Measurements from ENCODE around the gene AK4. TPM values are rescaled to one million over a fixed set of nuclear protein-coding genes. Genes with fewer than 3 reads are reported as not detected.
A peak's percentile ranks its signal among the peaks of the same experiment; 100 is the strongest.

AK4 gene
- total RNA-seq, 2 experiments from 2014 or later = 129 TPM

DNA sequence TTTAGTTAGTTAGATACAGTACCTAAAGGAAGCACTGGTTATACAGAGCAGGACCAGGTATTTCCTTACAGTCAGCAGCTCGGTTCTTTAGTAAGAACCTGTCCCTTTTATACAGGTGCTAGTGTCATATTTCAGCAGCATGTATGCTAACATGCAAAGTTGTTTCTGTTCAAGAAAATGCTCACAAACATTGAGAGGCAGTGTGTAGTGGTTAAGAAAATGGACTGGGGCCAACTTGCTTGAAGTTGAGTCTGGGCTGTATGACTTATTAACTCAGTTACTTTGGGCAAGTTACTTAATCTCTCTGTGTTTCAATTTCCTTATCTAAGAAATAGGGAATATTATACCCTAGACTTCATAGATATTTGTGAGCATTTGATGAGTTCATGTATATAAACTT lies 31.1 kb downstream of the AK4 start:
- Mint-ChIP-seq H3K9me3 (no peaks in the 10 kb centered on the region), H3K4me3 (no peak overlapping the region), H3K36me3 (no peaks in the 10 kb centered on the region), H3K27ac (no peak overlapping the region), H3K27me3 (no peaks in the 10 kb centered on the region), H3K4me1 (peaks cover 4% of the 10 kb centered on the region)
- DNase-seq = no peak

DNA sequence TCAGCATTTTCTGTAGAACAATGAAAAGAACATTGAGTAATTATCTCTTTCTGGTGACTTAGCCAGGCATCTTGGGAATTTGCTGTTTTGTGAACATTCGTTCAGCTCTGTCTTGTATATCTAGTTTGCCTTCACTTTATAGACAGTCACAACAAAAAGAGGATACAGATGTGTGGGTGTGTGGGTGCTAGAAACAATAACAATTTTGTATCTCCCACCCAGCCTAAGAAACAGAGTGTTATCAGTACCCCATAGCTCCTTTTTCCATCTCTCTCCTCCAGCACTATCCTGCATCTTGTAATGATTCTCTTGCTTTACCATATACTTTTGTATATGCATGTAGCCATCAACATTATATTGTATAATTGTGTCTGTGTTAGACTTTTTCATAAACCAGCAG lies 33.0 kb downstream of the AK4 start:
- no peaks in the 10 kb centered on the region for H3K36me3 Mint-ChIP-seq
- H3K4me3 Mint-ChIP-seq = no peak overlapping the region
- H3K27me3 Mint-ChIP-seq = no peaks in the 10 kb centered on the region
- H3K9me3 Mint-ChIP-seq = no peaks in the 10 kb centered on the region
- H3K27ac Mint-ChIP-seq = no peak overlapping the region
- DNase-seq = no peak
- H3K4me1 Mint-ChIP-seq = no peaks in the 10 kb centered on the region

DNA sequence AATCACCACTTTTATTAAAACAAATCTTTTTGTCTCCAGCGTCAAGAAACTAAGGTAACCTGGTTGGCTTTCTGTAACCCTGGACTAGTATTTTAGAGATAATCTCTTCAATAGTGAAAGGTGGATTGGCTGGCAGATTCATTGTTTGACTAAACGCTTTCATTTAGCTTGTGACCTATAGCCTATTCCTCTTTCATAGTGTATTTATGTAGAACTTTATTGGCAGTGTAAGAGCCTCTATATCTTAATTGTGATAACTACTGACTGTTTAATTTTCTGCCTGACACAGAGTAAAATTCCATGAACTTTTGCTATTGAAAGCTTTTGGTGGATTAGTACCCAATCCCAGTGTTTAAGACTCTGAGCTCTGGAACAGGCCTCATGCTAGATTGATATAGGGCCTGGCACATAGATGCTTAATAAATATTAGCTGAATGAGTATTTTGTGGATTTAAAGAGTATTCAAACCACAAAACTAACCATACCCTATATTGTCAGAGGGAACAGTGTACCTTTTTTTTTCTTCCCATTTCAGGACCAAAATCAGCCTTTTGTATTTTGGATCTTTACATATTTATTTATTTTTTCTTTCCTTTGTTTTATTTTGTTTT lies 34.8 kb downstream of the AK4 start:
- no peaks in the 10 kb centered on the region for H3K4me1 Mint-ChIP-seq
- H3K27me3 Mint-ChIP-seq = no peaks in the 10 kb centered on the region
- DNase-seq = no peak
- no peak overlapping the region for H3K27ac Mint-ChIP-seq
- no peaks in the 10 kb centered on the region for H3K9me3 Mint-ChIP-seq
- H3K36me3 Mint-ChIP-seq = no peaks in the 10 kb centered on the region
- H3K4me3 Mint-ChIP-seq = no peak overlapping the region

DNA sequence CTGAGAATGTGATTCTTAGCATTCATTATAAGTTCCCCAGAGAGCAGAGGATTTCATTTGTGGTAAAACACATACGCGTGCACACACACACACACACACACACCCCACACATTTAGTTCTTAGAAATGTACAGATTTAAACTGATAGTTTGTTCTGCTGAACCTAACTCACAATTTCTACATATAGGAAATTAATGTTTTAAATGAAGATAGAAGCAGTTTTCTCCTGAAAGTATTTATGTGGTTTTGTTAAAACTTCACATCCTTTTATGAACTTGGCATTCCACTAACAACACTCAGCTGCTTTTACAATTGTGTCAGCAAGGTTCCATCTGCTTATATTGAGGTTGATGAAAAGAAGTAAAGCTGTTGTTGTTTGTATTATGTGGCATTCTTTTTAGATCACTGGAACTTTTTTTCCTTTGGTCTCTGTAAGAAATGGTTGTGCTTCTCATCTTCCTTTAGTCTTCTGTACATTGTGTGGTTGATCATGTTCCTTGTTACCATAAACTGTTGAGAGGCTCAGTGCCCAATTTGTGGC lies 41.6 kb downstream of the AK4 start:
- Mint-ChIP-seq H3K27ac (no peak overlapping the region), H3K27me3 (no peaks in the 10 kb centered on the region), H3K4me1 (no peaks in the 10 kb centered on the region), H3K36me3 (peaks cover 26% of the 10 kb centered on the region), H3K9me3 (no peaks in the 10 kb centered on the region), H3K4me3 (no peak overlapping the region)
- no peak for DNase-seq

DNA sequence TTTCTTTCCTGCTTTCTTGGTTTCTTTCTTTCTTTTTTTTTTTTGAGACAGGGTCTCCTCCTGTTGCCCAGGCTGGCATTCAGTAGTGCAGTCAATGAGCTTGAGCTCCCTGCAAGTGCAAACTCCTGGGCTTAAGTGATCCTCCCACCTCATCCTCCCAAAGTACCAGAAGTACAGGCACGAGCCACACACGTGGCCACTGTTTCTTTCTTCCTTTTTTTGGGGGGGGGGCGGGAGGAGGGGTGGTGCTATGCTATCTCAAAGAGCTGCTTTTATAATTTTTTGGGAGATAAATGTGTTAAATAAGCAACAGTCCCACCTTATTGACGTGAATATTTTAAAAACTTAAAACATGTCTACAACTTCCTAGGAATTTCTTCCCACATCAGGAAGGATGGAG lies 42.2 kb downstream of the AK4 start:
- H3K36me3 Mint-ChIP-seq = peaks cover 26% of the 10 kb centered on the region
- no peaks in the 10 kb centered on the region for H3K4me1 Mint-ChIP-seq
- H3K9me3 Mint-ChIP-seq = no peaks in the 10 kb centered on the region
- DNase-seq = no peak
- no peaks in the 10 kb centered on the region for H3K27me3 Mint-ChIP-seq
- H3K27ac Mint-ChIP-seq = no peak overlapping the region
- H3K4me3 Mint-ChIP-seq = no peak overlapping the region

DNA sequence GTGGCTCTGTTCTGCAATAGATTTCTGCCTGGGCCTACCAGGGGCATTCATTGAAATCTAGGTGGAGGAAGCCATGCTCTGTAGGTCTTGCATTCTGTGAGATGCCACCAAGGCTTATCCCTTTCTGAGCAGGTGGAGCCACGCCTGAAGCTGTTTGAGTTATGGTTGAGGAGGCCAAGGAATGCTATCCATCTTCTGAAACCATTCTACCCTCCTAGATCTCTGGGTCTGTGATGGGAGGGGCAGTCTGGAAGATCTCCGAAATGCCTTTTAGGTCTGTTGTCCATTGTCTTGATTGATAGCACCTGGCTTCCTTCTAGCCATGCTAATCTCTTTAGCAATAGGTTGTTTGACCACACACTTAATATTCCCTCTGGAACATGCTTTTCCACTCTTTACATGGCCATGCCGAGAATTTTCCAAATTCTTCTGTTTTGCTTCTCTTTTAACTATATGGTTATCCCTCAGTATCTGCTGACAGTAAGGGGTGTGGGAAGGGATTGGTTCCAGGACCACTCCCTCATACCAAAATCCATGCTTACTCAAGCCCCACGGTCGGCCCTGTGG lies 45.2 kb downstream of the AK4 start:
- peaks cover 7% of the 10 kb centered on the region for H3K4me1 Mint-ChIP-seq
- no peak overlapping the region for H3K27ac Mint-ChIP-seq
- no peak for DNase-seq
- H3K9me3 Mint-ChIP-seq = no peaks in the 10 kb centered on the region
- H3K4me3 Mint-ChIP-seq = no peak overlapping the region
- H3K36me3 Mint-ChIP-seq = peaks cover 35% of the 10 kb centered on the region
- peaks cover 2% of the 10 kb centered on the region for H3K27me3 Mint-ChIP-seq

DNA sequence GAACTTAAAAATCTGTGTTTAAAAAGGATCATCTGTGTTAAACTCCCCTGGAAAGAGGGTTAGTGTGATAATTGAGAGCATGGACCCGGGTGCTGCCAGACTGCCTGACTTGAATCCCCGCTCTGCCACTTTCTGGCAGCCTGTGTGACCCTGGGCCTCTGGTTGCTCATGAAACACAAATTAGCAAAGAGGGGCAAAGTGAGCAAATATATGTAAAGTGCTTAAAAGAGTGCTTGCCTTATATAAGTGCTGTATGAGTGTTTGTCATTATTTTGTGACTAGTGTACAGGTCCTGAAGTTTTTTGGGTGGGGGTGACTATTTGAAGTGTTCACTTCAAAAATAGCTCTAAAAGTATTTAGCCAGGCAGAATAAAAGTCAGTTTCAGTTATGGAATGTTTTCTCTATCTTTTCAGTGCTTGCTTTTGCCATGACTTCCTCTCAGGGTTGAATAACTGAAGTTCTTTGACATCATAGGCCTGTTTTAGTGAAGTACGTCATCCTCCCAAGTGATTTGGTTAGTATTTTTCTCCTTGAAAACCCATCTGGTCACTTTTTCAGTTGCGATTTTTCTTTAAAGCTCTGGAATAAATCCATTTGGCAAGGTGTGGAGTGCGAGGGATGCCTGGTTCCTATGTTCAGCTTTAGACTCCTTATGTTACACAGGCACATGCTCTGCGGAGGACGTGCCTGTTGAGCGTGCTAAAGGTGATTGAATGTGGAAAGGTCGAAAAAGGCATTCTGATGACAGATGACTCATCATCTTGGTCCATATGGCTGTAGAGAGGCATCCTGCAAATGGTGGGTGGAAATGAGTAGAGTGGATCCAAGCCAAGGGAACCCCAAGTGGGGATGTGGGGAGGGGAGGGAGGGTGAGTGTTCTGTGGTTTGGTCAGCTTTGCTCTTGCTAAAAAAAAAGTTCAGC lies 47.8 kb downstream of the AK4 start:
- Mint-ChIP-seq H3K27ac (no peak overlapping the region), H3K4me1 (peaks cover 7% of the 10 kb centered on the region), H3K4me3 (no peak overlapping the region), H3K27me3 (peaks cover 7% of the 10 kb centered on the region), H3K9me3 (no peaks in the 10 kb centered on the region), H3K36me3 (peaks cover 37% of the 10 kb centered on the region)
- DNase-seq = no peak

DNA sequence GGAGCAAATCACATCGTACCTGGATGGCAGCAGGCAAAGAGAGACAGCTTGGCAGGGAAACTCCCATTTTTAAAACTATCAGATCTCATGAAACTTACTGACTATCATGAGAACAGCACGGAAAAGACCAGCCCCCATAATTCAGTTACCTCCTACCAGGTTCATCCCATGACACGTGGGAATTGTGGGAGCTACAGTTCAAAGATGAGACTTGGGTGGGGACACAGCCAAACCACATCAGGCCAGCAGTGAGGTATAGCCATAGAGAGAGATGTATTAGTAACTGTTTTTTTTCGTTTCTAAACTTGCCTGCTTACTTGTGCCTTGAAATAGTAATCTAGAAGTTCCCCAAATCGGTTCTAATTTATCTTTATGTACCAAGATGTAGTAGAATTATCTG lies 48.9 kb downstream of the AK4 start:
- Mint-ChIP-seq H3K27me3 (peaks cover 7% of the 10 kb centered on the region), H3K36me3 (peaks cover 33% of the 10 kb centered on the region), H3K4me3 (no peak overlapping the region)

DNA sequence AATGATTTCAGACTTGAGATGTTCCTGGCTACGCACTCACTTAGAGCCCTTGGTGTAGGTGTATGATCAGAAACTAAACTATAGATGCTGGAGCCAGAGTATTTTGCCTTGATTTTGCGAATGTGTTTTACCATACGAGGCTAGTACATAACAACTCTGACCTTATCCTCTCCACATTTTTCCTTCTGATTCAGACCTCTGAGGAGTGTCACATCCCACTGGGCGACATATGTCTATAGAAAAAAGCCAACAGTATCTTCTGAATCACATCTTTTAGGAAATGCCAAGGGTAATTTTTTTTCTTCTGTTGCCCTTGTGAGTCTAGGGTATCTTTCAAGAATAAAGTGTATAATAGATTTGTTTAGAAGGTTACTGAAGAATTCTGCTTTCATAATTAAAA lies 49.6 kb downstream of the AK4 start:
- Mint-ChIP-seq H3K27me3 (peaks cover 7% of the 10 kb centered on the region), H3K36me3 (peaks cover 26% of the 10 kb centered on the region), H3K4me3 (no peak overlapping the region), H3K27ac (no peak overlapping the region), H3K4me1 (peaks cover 7% of the 10 kb centered on the region), H3K9me3 (no peaks in the 10 kb centered on the region)
- no peak for DNase-seq

More for the DNA sequence above, 48.9 kb downstream of the AK4 start:
- no peak for DNase-seq
- H3K9me3 Mint-ChIP-seq = no peaks in the 10 kb centered on the region
- H3K27ac Mint-ChIP-seq = no peak overlapping the region
- H3K4me1 Mint-ChIP-seq = peaks cover 7% of the 10 kb centered on the region

DNA sequence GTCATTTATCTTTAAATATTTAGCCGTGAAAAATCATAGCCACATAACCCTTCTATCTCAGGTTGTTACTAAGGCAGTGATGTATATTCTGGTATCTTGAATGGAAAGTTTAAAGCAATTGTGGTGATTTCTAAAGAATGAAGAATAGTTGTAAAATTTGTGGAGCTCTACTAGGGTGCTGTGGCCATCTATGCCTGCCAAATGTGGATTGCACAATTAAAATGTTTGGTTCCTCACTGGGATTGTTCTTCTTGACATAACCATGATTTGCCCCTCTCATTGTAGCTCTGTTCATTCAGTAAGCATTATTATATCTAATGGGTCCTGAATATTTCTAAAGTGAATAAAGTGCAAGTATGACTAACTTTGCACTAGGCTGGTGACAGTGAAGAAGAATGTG lies 50.1 kb downstream of the AK4 start:
- Mint-ChIP-seq H3K36me3 (peaks cover 26% of the 10 kb centered on the region), H3K27ac (peak overlapping the region; percentile 58)

DNA sequence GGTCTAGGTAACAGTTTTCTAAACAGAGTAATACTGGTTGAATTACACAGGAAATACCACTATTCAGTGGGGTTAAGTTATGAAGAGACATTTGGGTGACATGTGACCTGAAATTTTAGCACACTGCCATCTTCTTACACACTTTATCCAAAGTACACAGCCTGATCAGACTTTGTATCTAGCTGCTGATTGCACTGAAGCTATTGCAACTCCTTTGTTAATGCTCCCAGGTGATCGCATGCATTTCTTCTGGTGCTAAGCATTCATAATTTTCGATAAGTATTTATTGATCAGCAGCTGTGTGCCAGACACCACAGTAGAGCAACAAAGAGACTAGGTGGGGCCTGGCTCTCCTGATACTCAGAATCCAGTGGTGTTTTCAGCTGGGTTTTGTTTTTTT lies 52.4 kb downstream of the AK4 start:
- Mint-ChIP-seq H3K27me3 (peaks cover 7% of the 10 kb centered on the region), H3K4me3 (no peak overlapping the region), H3K9me3 (no peaks in the 10 kb centered on the region), H3K4me1 (peaks cover 7% of the 10 kb centered on the region), H3K36me3 (peaks cover 14% of the 10 kb centered on the region), H3K27ac (no peak overlapping the region)
- no peak for DNase-seq

More for the DNA sequence above, 50.1 kb downstream of the AK4 start:
- H3K27me3 Mint-ChIP-seq = peaks cover 7% of the 10 kb centered on the region
- no peak overlapping the region for H3K4me3 Mint-ChIP-seq
- peaks cover 7% of the 10 kb centered on the region for H3K4me1 Mint-ChIP-seq
- no peak for DNase-seq
- H3K9me3 Mint-ChIP-seq = no peaks in the 10 kb centered on the region

DNA sequence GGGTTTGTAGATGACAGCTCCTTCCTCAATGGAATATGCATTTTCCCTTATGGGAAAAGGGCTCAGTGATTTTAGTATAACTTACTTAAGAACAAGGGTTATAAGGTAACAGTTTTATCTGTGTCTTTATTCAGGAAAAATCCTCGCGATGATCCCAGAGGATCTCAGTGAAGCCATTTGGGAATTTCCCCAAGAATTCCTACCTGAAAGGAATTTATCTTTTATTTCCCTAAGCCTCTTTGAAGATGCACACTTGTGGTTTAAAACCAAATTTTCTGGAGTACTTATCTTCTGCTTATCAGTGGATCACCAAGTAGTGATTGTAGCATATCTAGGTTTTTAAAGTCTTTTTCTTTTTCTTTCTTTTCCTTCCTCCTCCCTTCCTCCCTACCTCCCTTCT lies 58.8 kb downstream of the AK4 start:
- peaks cover 9% of the 10 kb centered on the region for H3K36me3 Mint-ChIP-seq
- DNase-seq = no peak
- H3K27me3 Mint-ChIP-seq = peaks cover 9% of the 10 kb centered on the region
- H3K27ac Mint-ChIP-seq = no peak overlapping the region
- no peak overlapping the region for H3K4me3 Mint-ChIP-seq
- H3K4me1 Mint-ChIP-seq = peaks cover 9% of the 10 kb centered on the region
- H3K9me3 Mint-ChIP-seq = no peaks in the 10 kb centered on the region

DNA sequence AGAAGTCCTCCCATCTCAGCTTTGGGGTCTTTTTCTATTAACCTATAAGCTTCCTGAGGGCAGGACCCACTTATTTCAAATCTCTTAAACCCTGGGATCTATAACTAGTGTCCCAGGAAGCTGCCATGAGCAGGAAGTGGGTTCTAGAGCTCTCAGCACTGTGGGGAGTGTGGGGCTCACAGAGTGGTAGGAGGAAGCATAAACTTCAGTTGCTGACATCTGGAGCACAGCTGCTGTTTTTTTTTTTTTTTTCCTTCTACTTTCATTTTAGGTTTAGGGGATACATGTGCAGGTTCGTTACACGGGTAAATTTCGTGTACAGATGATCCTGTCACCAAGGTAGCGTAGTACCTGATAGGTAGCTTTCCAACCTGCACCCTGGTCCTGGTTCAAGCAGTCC lies 59.3 kb downstream of the AK4 start:
- H3K9me3 Mint-ChIP-seq = no peaks in the 10 kb centered on the region
- H3K4me1 Mint-ChIP-seq = peaks cover 9% of the 10 kb centered on the region
- DNase-seq = no peak
- H3K27ac Mint-ChIP-seq = no peak overlapping the region
- H3K36me3 Mint-ChIP-seq = peaks cover 10% of the 10 kb centered on the region
- H3K27me3 Mint-ChIP-seq = peaks cover 9% of the 10 kb centered on the region
- H3K4me3 Mint-ChIP-seq = no peak overlapping the region

DNA sequence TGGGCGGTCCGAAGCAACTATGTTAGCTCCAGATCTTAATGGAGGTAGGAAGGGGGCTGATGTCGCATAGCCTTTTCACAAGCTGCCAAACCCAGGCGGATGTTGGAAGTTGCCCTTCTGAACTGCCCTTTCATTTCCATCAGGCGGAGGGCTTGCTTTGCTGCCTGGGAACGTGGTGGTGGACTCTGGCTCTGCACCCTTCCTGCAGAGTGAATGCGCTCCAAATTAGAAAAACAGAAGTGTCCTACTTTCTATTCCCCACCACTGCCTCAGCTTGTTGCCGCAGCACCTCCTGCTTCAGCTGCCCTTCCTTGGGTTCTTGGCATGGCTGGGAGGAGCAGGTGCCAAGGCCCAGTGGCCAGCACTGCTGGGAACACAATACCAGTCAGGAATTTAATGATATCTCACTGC lies 60.6 kb downstream of the AK4 start:
- Mint-ChIP-seq H3K4me3 (no peak overlapping the region), H3K9me3 (no peaks in the 10 kb centered on the region), H3K27ac (no peak overlapping the region), H3K27me3 (peaks cover 9% of the 10 kb centered on the region), H3K4me1 (peaks cover 17% of the 10 kb centered on the region), H3K36me3 (peaks cover 10% of the 10 kb centered on the region)
- DNase-seq = no peak

All from activated naive CD8-positive, alpha-beta T cell treated with anti-CD3 and anti-CD28 coated beads for 36 hours (primary cell).